HEK293T (cell line): Measurements from ENCODE around the gene TMEM117.

ENCODE experiments used
- ARNT ChIP-seq: fragments of 450-650 bp; IDR thresholded peaks from 2 replicates; pipeline ENCODE4 v1.6.1; 2017; ENCODE audit warnings: mild to moderate bottlenecking
- BHLHE40 ChIP-seq: fragments of 450-650 bp; IDR thresholded peaks from 2 replicates; pipeline ENCODE4 v1.6.1; 2016; ENCODE audit warnings: mild to moderate bottlenecking, moderate library complexity, borderline replicate concordance
- CTBP1 ChIP-seq: fragments of 450-650 bp; IDR thresholded peaks from 2 replicates; pipeline ENCODE4 v1.6.1; 2016; ENCODE audit warnings: borderline replicate concordance
- FOXA1 ChIP-seq: fragments of 450-650 bp; IDR thresholded peaks from 2 replicates; pipeline ENCODE4 v1.6.1; 2016; ENCODE audit warnings: mild to moderate bottlenecking
- FOXK2 ChIP-seq: fragments of 450-650 bp; IDR thresholded peaks from 2 replicates; pipeline ENCODE4 v1.6.1; 2016; ENCODE audit warnings: mild to moderate bottlenecking
- FOXM1 ChIP-seq: fragments of 450-650 bp; IDR thresholded peaks from 2 replicates; pipeline ENCODE4 v1.6.1; 2017; ENCODE audit warnings: mild to moderate bottlenecking, borderline replicate concordance
- HDGF ChIP-seq: fragments of 450-650 bp; IDR thresholded peaks from 2 replicates; pipeline ENCODE4 v1.6.1; 2017; ENCODE audit warnings: antibody characterized with exemption, borderline replicate concordance
- LEF1 ChIP-seq: fragments of 450-650 bp; IDR thresholded peaks from 2 replicates; pipeline ENCODE4 v1.6.1; 2017; ENCODE audit warnings: mild to moderate bottlenecking, borderline replicate concordance
- PKNOX1 ChIP-seq: fragments of 450-650 bp; IDR thresholded peaks from 2 replicates; pipeline ENCODE4 v1.6.1; 2016
- SP1 ChIP-seq: fragments of 450-650 bp; IDR thresholded peaks from 2 replicates; pipeline ENCODE4 v1.6.1; 2017
- SUZ12 ChIP-seq: fragments of 450-650 bp; IDR thresholded peaks from 2 replicates; pipeline ENCODE4 v1.6.1; 2016; ENCODE audit warnings: mild to moderate bottlenecking
- TARDBP ChIP-seq: fragments of 450-650 bp; IDR thresholded peaks from 2 replicates; pipeline ENCODE4 v1.6.1; 2016
- ZNF384 ChIP-seq: fragments of 450-650 bp; IDR thresholded peaks from 2 replicates; pipeline ENCODE4 v1.6.1; 2016

GRCh38 chr12:44385964-44386363 lies 550.1 kb downstream of the TMEM117 start:
- TF ChIP-seq FOXK2 (no peak), CTBP1 (no peak), FOXM1 (no peak), FOXA1 (no peak), HDGF (no peak), TARDBP (no peak), BHLHE40 (no peak), SP1 (no peak), ARNT (no peak), SUZ12 (no peak), ZNF384 (no peak), PKNOX1 (no peak), LEF1 (no peak)
